CD4-positive, alpha-beta T cell treated with Interleukin-15 for 1 hour (primary cell): ENCODE measurements around the gene NEBL.
"Not testable (repeated sequence)": the region's sequence is repeated elsewhere in the genome, so short reads cannot be mapped to it uniquely, and the experiment has no call there.

ENCODE experiments used
- DNase-seq: peaks from one replicate; pipeline ENCODE4 v3.0.0-alpha.2; 2020

NEBL gene

GRCh38 chr10:20897146-20897825 lies at the start of gene NEBL:
TSS of gene NEBL (minus strand) at chr10:20897311. CDS start at chr10:20897205, 106 bp downstream.
- no peak for DNase-seq

- no peak for DNase-seq
These were observed 48.6 kb upstream of the NEBL start for GRCh38 chr10:20945546-20946332.

DNA sequence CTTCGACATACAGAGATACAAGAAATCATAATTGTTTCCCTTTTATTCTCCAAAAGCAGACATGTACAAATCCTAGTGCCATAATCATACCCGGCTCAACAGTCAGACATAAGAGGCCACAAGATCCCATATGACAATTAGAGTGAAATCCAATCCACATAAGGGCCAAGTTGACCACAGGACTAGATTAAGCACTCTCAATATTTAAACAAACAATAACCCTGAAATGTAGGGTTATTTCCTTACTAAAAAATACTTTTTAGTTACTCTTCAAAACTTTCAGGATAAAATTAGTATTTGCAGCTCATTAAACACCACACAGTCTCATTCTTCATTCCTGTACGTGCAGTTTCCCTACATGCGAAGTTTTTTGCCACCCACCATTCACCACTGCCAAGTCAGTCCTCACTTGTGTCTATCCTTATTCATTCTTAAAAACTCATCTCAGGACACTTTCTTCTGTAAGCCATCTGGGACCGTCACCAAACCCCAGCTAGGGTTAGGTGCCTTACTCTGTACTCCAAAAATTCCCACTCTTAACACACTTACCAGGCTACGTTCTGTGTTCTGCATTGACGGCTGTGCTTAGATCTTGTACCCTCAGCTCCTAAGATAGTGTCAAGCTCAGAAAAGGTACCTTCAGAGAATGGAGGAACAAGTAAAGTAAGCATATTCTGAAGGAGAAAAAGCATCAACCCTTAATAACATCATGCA lies 47.8 kb upstream of the NEBL start:
- DNase-seq: no peak

- not testable (repeated sequence) for DNase-seq
These were observed 42.3 kb upstream of the NEBL start for GRCh38 chr10:20939414-20939813.

DNA sequence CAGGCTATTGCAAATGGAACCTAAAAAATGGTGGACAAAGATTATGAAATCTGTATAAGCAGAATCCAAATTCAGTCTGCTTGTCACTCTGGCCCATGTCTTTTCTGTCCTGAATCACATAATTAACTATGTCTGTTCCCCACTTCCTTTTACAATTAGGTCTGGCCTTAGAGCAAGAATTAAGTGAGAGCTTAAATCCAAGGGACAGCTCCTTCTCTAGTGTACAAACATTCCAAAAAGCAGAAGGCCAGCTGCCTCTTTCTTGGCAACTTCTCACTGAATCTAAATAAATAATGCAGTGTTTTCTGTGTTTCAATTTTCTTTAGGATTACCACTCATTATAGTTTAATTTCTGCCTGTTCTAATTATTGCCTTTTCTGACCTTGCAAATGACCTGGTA lies 39.3 kb upstream of the NEBL start:
- DNase-seq: no peak

DNA sequence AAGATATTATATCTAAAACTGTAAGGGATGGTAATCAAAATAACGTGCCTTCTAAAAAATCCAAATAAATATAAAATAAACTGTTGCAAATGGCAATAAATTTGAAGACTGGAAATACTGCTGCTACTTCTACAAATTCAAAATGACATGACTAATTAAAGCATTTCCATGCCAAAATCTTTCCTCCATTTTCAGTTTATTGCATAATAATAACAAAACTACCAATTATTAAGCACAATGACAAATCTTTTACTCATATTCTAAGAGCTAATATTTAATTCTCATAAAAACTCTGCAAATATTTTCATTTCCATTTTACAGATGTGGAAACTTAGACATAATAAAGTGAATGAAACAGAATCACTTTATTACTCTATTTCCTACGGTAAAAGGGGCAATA lies 38.8 kb upstream of the NEBL start:
- DNase-seq: no peak

GRCh38 chr10:20935301-20935700 lies 38.2 kb upstream of the NEBL start:
- no peak for DNase-seq

- DNase-seq: no peak
These were observed 36.6 kb upstream of the NEBL start for GRCh38 chr10:20933705-20934104.

- no peak for DNase-seq
These were observed 35.6 kb upstream of the NEBL start for GRCh38 chr10:20932606-20933126.

- DNase-seq: no peak
These were observed 34.2 kb upstream of the NEBL start for GRCh38 chr10:20931156-20931795.

DNA sequence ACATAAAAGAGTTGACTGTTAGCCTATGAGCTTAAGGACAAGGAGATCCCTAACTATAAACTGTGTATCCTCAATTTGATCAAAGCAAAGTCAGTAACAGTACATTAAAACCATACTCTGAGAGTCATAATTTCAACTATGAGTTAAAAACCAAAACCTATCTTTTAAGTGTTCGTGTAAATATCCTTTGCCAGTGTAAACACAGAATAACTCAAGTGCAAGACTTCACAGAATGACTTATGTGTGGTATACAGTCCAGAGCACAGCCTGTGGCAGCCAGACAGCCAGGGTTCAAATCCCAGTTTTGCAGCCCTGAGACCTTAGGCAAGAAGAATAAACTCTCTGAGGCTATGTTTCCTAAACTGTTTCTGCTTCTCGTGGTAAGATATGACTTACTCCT lies 30.3 kb upstream of the NEBL start:
- no peak for DNase-seq

GRCh38 chr10:20922451-20922850 lies 25.3 kb upstream of the NEBL start:
- DNase-seq: no peak

DNA sequence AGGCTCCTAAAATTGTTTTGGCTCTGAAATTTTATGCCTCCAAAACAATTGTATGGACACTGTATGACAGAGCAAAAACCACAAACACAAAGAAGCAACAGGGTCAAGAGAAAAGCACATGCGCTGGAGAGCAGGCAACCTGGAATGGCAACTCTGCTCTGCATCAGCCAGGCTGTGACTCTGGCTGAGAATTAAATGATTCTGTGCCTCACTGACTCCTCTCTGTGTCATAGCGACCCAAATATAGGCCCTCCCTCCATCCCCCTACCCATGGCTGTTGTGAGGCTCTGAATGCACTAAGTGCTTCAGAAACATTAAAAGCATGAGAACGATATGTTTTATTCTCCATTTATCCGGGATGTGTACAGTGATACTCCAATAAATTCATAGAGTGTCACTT lies 24.9 kb upstream of the NEBL start:
- no peak for DNase-seq

- DNase-seq: no peak
These were observed 22.9 kb upstream of the NEBL start for GRCh38 chr10:20920061-20920460.

DNA sequence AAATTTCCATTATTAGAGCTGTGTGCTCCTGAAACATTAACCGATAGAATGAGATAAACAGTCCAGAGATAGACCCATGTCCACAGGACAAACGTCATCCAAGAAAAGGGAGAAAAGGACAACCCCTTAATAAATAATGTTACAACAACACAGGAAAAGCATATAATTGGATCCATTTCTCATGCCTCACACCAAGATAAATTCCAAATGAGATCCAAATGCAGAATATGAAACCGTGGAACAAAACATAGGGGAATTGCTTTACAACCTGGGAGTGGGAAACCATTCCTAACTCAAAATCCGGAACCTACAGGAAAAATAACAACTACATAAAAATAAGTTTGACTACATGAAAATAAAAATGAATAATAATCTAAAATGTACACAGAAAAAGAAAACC lies 22.4 kb upstream of the NEBL start:
- DNase-seq: no peak

- DNase-seq: no peak
These were observed 19.9 kb upstream of the NEBL start for GRCh38 chr10:20916976-20917375.

DNA sequence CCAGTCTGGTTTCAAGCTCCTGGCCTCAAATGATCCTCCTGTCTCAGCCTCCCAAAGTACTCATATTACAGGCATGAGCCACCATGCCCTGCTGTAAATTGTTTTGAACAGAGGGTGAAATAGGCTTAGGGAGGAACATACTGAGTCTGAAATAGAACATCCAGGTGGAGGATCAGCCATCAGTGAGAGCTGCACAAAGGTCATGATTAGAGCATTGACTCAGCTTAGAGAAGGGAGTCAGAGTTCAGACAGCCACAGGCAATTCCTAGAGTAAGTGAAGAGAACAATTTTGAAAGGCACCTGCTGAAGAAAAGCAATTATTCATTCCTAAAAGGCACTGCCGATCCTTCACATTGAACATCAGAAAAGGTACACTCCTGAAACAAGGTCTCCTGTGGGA lies 15.9 kb upstream of the NEBL start:
- DNase-seq: no peak

DNA sequence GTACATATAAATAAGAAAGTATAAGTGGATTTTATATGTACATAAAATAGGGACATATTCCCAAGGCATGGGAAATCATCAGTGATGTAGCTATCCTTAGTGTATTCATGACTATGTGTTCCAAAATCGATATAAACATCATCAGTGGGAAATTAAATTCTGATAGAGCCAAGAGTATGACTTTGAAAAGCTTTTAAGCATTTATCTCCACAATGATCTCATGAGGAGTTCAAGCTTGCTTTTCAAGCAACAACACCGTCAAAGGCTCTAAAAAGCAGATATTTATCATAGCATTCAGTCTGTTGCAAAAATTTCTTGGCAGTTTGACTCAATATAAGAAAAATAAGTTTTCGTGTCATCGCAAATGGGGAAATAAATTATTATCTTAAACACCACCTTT lies 14.5 kb upstream of the NEBL start:
- DNase-seq: no peak

- DNase-seq: no peak
These were observed 12.7 kb upstream of the NEBL start for GRCh38 chr10:20909801-20910200.

DNA sequence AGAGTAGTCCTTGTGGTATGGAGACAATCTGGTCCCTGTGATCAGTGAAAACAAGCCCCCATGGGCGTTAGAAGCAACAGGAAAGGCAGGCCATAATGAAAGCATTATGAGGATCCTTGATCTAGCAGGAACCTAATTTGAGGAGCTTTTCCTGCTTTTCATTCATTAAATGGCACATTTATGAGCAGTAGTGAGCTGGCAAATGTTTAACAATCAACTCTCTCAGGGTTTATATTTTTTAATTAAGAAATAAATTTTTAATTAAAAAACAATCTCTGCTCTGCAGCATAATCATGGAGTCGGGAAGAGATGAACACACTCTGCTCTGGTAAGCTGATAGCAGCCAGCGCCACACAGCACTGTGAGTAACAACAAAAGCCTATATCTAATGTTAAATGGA lies 11.3 kb upstream of the NEBL start:
- no peak for DNase-seq

- no peak for DNase-seq
These were observed 6.7 kb upstream of the NEBL start for GRCh38 chr10:20903635-20904390.

DNA sequence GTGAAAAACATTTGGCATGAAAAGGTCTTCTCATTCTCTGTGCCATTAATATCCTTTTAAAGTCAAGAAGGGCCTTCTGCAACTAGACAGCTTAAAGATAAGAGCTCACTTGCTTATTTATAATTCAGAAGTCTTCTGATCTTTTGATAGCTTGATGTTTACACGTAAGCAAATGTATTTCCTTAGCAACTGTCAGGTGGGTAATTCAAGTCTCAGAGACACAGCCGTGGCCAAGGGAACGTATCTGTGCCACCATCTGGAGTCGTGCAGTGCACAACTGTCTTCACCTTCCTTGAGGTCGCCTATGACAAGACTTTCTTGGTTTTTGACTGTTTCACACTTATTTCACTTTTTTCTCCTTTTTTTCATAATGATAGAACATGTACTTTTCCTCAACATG lies 4.0 kb upstream of the NEBL start:
- DNase-seq: no peak
